H9 (cell line): Measurements from ENCODE around the gene LAGE3. TPM values are rescaled to one million over a fixed set of nuclear protein-coding genes. Genes with fewer than 3 reads are reported as not detected.

Experiments used
- DNase-seq: peaks from one replicate; pipeline ENCODE4 v3.0.0-alpha.2; 2017
- H2AFZ ChIP-seq: one replicate; pipeline ENCODE4 v1.6.1; 2013; ENCODE audit warnings: mild to moderate bottlenecking, low read length, control low read depth, moderate library complexity
- H2AK5ac ChIP-seq: 2 replicates; pipeline ENCODE4 v1.6.1; 2013; ENCODE audit warnings: low read length, control low read depth, mixed read lengths; ENCODE audit not compliant: insufficient read length
- H2BK120ac ChIP-seq: one replicate; pipeline ENCODE4 v1.6.1; 2013; ENCODE audit warnings: low read depth, mild to moderate bottlenecking, low read length, control low read depth, inconsistent platforms; ENCODE audit not compliant: poor library complexity, severe bottlenecking
- H2BK12ac ChIP-seq: 2 replicates; pipeline ENCODE4 v1.6.1; 2013; ENCODE audit warnings: low read length, control low read depth, mixed read lengths, low read depth; ENCODE audit not compliant: insufficient read length
- H2BK15ac ChIP-seq: 2 replicates; pipeline ENCODE4 v1.6.1; 2013; ENCODE audit warnings: low read depth, low read length, control low read depth
- H2BK20ac ChIP-seq: one replicate; pipeline ENCODE4 v1.6.1; 2013; ENCODE audit warnings: low read depth, mild to moderate bottlenecking, low read length, control low read depth, inconsistent platforms; ENCODE audit not compliant: poor library complexity, severe bottlenecking
- H2BK5ac ChIP-seq: 2 replicates; pipeline ENCODE4 v1.6.1; 2013; ENCODE audit warnings: low read length, control low read depth, mixed read lengths; ENCODE audit not compliant: insufficient read length
- H3K14ac ChIP-seq: 2 replicates; pipeline ENCODE4 v1.6.1; 2013; ENCODE audit warnings: low read length, control low read depth; ENCODE audit not compliant: insufficient read depth
- H3K18ac ChIP-seq: 2 replicates; pipeline ENCODE4 v1.6.1; 2013; ENCODE audit warnings: low read depth, mild to moderate bottlenecking, mixed read lengths, low read length, control low read depth; ENCODE audit not compliant: insufficient read length
- H3K23ac ChIP-seq: 2 replicates; pipeline ENCODE4 v1.6.1; 2013; ENCODE audit warnings: low read length, control low read depth, mixed read lengths, low read depth; ENCODE audit not compliant: insufficient read length
- H3K23me2 ChIP-seq: 2 replicates; pipeline ENCODE4 v1.6.1; 2013; ENCODE audit warnings: low read depth, mild to moderate bottlenecking, mixed read lengths, low read length, control low read depth; ENCODE audit not compliant: insufficient read length, poor library complexity, severe bottlenecking
- H3K27ac ChIP-seq: 2 replicates; pipeline ENCODE4 v1.5.1; 2013; ENCODE audit warnings: low read length, control low read depth, mixed read lengths, low read depth; ENCODE audit not compliant: insufficient read length
- H3K27me3 ChIP-seq: 2 replicates; pipeline ENCODE4 v1.6.1; 2013; ENCODE audit warnings: low read length, control low read depth, inconsistent platforms; ENCODE audit not compliant: insufficient read depth
- H3K4ac ChIP-seq: 2 replicates; pipeline ENCODE4 v1.6.1; 2013; ENCODE audit warnings: low read depth, mild to moderate bottlenecking, control low read depth, inconsistent platforms, low read length, moderate library complexity
- H3K4me1 ChIP-seq: 2 replicates; pipeline ENCODE4 v1.6.1; 2013; ENCODE audit warnings: low read length, control low read depth, inconsistent platforms; ENCODE audit not compliant: insufficient read depth
- H3K4me2 ChIP-seq: 2 replicates; pipeline ENCODE4 v1.6.1; 2013; ENCODE audit warnings: low read length, control low read depth, mixed read lengths; ENCODE audit not compliant: insufficient read length, insufficient read depth
- H3K56ac ChIP-seq: 2 replicates; pipeline ENCODE4 v1.6.1; 2013; ENCODE audit warnings: low read depth, mild to moderate bottlenecking, mixed read lengths, low read length, control low read depth; ENCODE audit not compliant: insufficient read length
- H3K79me1 ChIP-seq: 2 replicates; pipeline ENCODE4 v1.6.1; 2013; ENCODE audit warnings: low read depth, mild to moderate bottlenecking, moderate library complexity, low read length, control low read depth, inconsistent platforms; ENCODE audit not compliant: insufficient read depth, poor library complexity, severe bottlenecking
- H3K79me2 ChIP-seq: 2 replicates; pipeline ENCODE4 v1.6.1; 2013; ENCODE audit warnings: low read length, control low read depth, inconsistent platforms; ENCODE audit not compliant: insufficient read depth
- H3K9ac ChIP-seq: 2 replicates; pipeline ENCODE4 v1.6.1; 2013; ENCODE audit warnings: low read length, control low read depth, mixed read lengths; ENCODE audit not compliant: insufficient read length; ENCODE audit errors: extremely low read depth
- H3K9me3 ChIP-seq: one replicate; pipeline ENCODE4 v1.6.1; 2013; ENCODE audit warnings: low read depth, low read length, inconsistent platforms; ENCODE audit not compliant: control insufficient read depth
- H3T11ph ChIP-seq: one replicate; pipeline ENCODE4 v1.6.1; 2013; ENCODE audit warnings: mild to moderate bottlenecking, low read length, control low read depth, inconsistent platforms
- H4K20me1 ChIP-seq: one replicate; pipeline ENCODE4 v1.6.1; 2013; ENCODE audit not compliant: control insufficient read depth, insufficient read length, insufficient read depth
- H4K5ac ChIP-seq: 2 replicates; pipeline ENCODE4 v1.6.1; 2013; ENCODE audit warnings: low read depth, mild to moderate bottlenecking, mixed read lengths, low read length, control low read depth; ENCODE audit not compliant: insufficient read length
- H4K8ac ChIP-seq: replicated peaks from 2 replicates; pipeline ENCODE4 v1.6.1; 2013; ENCODE audit warnings: low read length, control low read depth, mixed read lengths, low read depth; ENCODE audit not compliant: insufficient read length
- H4K91ac ChIP-seq: 2 replicates; pipeline ENCODE4 v1.6.1; 2013; ENCODE audit warnings: low read depth, mild to moderate bottlenecking, moderate library complexity, mixed read lengths, low read length, control low read depth; ENCODE audit not compliant: insufficient read length
- H3K27ac Mint-ChIP-seq, 3 experiments: 2 replicates in 2 of 3; 3 replicates in 1 of 3; pipeline ENCODE4 v1.8.0; 2020 to 2021; ENCODE audit warnings: mixed read lengths in 3 of 3, mild to moderate bottlenecking in 1 of 3, moderate library complexity in 1 of 3
- H3K27me3 Mint-ChIP-seq: 2 replicates; pipeline ENCODE4 v1.8.0; 2021; ENCODE audit warnings: low read depth, mild to moderate bottlenecking, moderate library complexity, mixed read lengths
- H3K36me3 Mint-ChIP-seq, 3 experiments: 2 replicates in 2 of 3; 3 replicates in 1 of 3; pipeline ENCODE4 v1.8.0; 2020 to 2021; ENCODE audit warnings: low read depth in 3 of 3, mixed read lengths in 3 of 3; ENCODE audit not compliant: insufficient read depth in 1 of 3
- H3K4me1 Mint-ChIP-seq, 2 experiments: 2 replicates each; pipeline ENCODE4 v1.8.0; 2020; ENCODE audit warnings: mixed read lengths in 2 of 2
- H3K4me3 Mint-ChIP-seq, 2 experiments: 2 replicates in 1 of 2; 3 replicates in 1 of 2; pipeline ENCODE4 v1.8.0; 2020 to 2021; ENCODE audit warnings: mild to moderate bottlenecking in 2 of 2, mixed read lengths in 2 of 2, moderate library complexity in 1 of 2
- H3K9me3 Mint-ChIP-seq, 2 experiments: 2 replicates in 1 of 2; 3 replicates in 1 of 2; pipeline ENCODE4 v1.8.0; 2020; ENCODE audit warnings: mild to moderate bottlenecking in 2 of 2, mixed read lengths in 2 of 2, moderate library complexity in 1 of 2
- WGBS: extraction: QIAGEN DNeasy Blood & Tissue Kit; methylation state at CpG from one replicate; pipeline ENCODE4 v1.1.7; 2013; ENCODE audit warnings: missing lambda C conversion rate, low lambda C conversion rate, mixed read lengths; ENCODE audit not compliant: insufficient read length; ENCODE audit errors: extremely low coverage; 5-methylcytosine and 5-hydroxymethylcytosine counted together
- total RNA-seq: library from RNA; stranded (reverse); gene quantifications from 2 replicates; pipeline ENCODE4 v1.2.1, GENCODE V29; 2021
- TF ChIP-seq, protein P1 (sequence below): fragments of 200-600 bp; sonication (generic); conservative IDR thresholded peaks from 3 replicates; pipeline ENCODE4 v1.8.0; 2021; ENCODE audit warnings: antibody characterized with exemption, mild to moderate bottlenecking

LAGE3 gene
- total RNA-seq, 1 experiment from 2014 or later = 32.5 TPM

DNA sequence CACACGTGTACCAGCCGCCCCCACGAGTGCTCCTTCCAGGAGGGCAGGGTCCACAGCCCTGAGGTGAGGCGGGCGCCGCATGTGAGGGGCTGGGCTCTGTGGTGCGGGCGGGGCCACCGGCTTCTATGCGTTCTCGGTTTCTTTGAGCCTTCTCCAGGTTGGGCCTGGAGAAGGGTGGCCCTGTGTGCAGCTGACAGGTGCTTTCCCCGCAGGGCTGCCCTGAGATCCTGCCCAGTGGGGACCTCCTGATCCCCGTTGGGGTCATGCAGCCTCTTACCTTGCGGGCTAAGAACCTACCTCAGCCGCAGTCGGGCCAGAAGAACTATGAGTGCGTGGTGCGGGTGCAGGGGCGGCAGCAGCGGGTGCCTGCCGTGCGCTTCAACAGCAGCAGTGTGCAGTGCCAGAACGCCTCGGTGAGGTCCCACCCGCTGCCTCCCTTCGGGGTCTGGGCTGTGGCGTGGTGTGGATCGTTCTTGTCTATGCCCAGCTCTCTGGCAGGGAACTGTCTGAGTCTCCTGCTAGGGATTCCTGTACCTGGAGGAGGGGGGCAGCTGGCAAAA, 14.2 kb downstream of the LAGE3 start:
- H2BK5ac ChIP-seq = no peak overlapping the region
- H2BK15ac ChIP-seq = no peak overlapping the region
- H3K79me2 ChIP-seq = no peaks in the 10 kb centered on the region
- H3K23ac ChIP-seq = no peak overlapping the region
- Mint-ChIP-seq H3K4me3 (no peak overlapping the region), H3K36me3 (peaks cover 19 to 54% (median 46%) of the 10 kb centered on the region in 3 experiments), H3K27ac (no peak overlapping the region), H3K27me3 (no peaks in the 10 kb centered on the region; the same call in 1 of the 2 replicates), H3K9me3 (peaks cover 50 to 84% of the 10 kb centered on the region in 2 experiments), H3K4me1 (no peaks in the 10 kb centered on the region)
- H3T11ph ChIP-seq = no peak overlapping the region
- H3K18ac ChIP-seq = no peak overlapping the region
- no peak overlapping the region for H4K8ac ChIP-seq
- H2AK5ac ChIP-seq = no peak overlapping the region
- no peak overlapping the region for H2BK20ac ChIP-seq
- no CpG with 5 or more reads among the region's 28 CpGs for WGBS
- H3K27me3 ChIP-seq = no peaks in the 10 kb centered on the region
- H3K4me2 ChIP-seq = no peak overlapping the region
- no peak overlapping the region for H2BK12ac ChIP-seq
- no peaks in the 10 kb centered on the region for H3K4me1 ChIP-seq
- TF ChIP-seq, protein P1, sequence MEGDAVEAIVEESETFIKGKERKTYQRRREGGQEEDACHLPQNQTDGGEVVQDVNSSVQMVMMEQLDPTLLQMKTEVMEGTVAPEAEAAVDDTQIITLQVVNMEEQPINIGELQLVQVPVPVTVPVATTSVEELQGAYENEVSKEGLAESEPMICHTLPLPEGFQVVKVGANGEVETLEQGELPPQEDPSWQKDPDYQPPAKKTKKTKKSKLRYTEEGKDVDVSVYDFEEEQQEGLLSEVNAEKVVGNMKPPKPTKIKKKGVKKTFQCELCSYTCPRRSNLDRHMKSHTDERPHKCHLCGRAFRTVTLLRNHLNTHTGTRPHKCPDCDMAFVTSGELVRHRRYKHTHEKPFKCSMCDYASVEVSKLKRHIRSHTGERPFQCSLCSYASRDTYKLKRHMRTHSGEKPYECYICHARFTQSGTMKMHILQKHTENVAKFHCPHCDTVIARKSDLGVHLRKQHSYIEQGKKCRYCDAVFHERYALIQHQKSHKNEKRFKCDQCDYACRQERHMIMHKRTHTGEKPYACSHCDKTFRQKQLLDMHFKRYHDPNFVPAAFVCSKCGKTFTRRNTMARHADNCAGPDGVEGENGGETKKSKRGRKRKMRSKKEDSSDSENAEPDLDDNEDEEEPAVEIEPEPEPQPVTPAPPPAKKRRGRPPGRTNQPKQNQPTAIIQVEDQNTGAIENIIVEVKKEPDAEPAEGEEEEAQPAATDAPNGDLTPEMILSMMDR = no peak
- H3K4ac ChIP-seq = no peak overlapping the region
- DNase-seq = no peak
- no peak overlapping the region for H3K27ac ChIP-seq
- no peak overlapping the region for H3K14ac ChIP-seq
- H3K56ac ChIP-seq = no peak overlapping the region
- no peaks in the 10 kb centered on the region for H4K20me1 ChIP-seq
- no peaks in the 10 kb centered on the region for H3K79me1 ChIP-seq
- H3K9me3 ChIP-seq = peaks cover 24% of the 10 kb centered on the region
- no peak overlapping the region for H2AFZ ChIP-seq
- H3K9ac ChIP-seq = no peak overlapping the region
- H3K23me2 ChIP-seq = no peaks in the 10 kb centered on the region
- no peak overlapping the region for H4K91ac ChIP-seq
- no peak overlapping the region for H4K5ac ChIP-seq
- H2BK120ac ChIP-seq = no peak overlapping the region
